Lower leg skin (tissue), 3 donors: ENCODE measurements around the gene BBS1.

Experiments used
- POLR2A ChIP-seq, 2 donors: fragments of 450-650 bp; IDR thresholded peaks; one replicate each; pipeline ENCODE4 v1.6.1; 2016 to 2017; ENCODE audit warnings: antibody characterized with exemption in 2 of 2, mild to moderate bottlenecking in 1 of 2, moderate library complexity in 1 of 2
- TF ChIP-seq, protein P1 (sequence below), 3 donors: fragments of 450-650 bp; IDR thresholded peaks; one replicate each; pipeline ENCODE4 v1.5.1; 2016; ENCODE audit warnings: antibody characterized with exemption in 3 of 3, mild to moderate bottlenecking in 3 of 3, moderate library complexity in 2 of 3

- TF ChIP-seq, protein P1, sequence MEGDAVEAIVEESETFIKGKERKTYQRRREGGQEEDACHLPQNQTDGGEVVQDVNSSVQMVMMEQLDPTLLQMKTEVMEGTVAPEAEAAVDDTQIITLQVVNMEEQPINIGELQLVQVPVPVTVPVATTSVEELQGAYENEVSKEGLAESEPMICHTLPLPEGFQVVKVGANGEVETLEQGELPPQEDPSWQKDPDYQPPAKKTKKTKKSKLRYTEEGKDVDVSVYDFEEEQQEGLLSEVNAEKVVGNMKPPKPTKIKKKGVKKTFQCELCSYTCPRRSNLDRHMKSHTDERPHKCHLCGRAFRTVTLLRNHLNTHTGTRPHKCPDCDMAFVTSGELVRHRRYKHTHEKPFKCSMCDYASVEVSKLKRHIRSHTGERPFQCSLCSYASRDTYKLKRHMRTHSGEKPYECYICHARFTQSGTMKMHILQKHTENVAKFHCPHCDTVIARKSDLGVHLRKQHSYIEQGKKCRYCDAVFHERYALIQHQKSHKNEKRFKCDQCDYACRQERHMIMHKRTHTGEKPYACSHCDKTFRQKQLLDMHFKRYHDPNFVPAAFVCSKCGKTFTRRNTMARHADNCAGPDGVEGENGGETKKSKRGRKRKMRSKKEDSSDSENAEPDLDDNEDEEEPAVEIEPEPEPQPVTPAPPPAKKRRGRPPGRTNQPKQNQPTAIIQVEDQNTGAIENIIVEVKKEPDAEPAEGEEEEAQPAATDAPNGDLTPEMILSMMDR (IDR thresholded peaks at IDR 0.05): no peak
- TF ChIP-seq POLR2A (IDR thresholded peaks at IDR 0.05): no peak
These were observed 48.9 kb downstream of the BBS1 start for GRCh38 chr11:66559142-66559865.
